Tibial artery (tissue), 4 donors: Measurements from ENCODE around the gene CACNG4.
"Not testable (repeated sequence)": the region's sequence is repeated elsewhere in the genome, so short reads cannot be mapped to it uniquely, and the experiment has no call there.

Source experiments
- DNase-seq, 2 donors: peaks; one replicate each; pipeline ENCODE4 v3.0.0-alpha.2; 2019
- H3K27ac ChIP-seq, 2 donors: fragments of 200-600 bp; sonication (generic) in 1 of 2; 1 replicate in 1 of 2; 2 replicates in 1 of 2; pipeline ENCODE4 v1.5.1; 2018 to 2019; ENCODE audit warnings: mild to moderate bottlenecking in 1 of 2
- H3K27me3 ChIP-seq, 2 donors: fragments of 200-600 bp; sonication (generic) in 1 of 2; one replicate each; pipeline versions ENCODE4 v1.5.1 to v1.6.0; 2016 to 2019
- H3K36me3 ChIP-seq, 3 donors: fragments of 200-600 bp; sonication (generic) in 2 of 3; one replicate each; pipeline ENCODE4 v1.5.1; 2016 to 2019; ENCODE audit warnings: mild to moderate bottlenecking in 2 of 3
- H3K4me1 ChIP-seq, 4 donors: fragments of 200-600 bp; sonication (generic) in 2 of 4; 1 replicate in 3 of 4; 2 replicates in 1 of 4; pipeline ENCODE4 v1.5.1; 2016 to 2019
- H3K4me3 ChIP-seq, 2 donors: fragments of 200-600 bp; sonication (generic) in 1 of 2; 1 replicate in 1 of 2; 2 replicates in 1 of 2; pipeline ENCODE4 v1.5.1; 2018 to 2019; ENCODE audit warnings: mild to moderate bottlenecking in 2 of 2
- H3K9me3 ChIP-seq, 3 donors: fragments of 200-600 bp; sonication (generic) in 1 of 3; one replicate each; pipeline ENCODE4 v1.5.1; 2016 to 2019
- CTCF ChIP-seq, 2 experiments: fragments of 200-600 bp in 1 of 2; fragments of 450-650 bp in 1 of 2; IDR thresholded peaks; one replicate each; pipeline ENCODE4 v1.5.1; 2017 to 2019; ENCODE audit warnings: antibody characterized with exemption in 2 of 2, mild to moderate bottlenecking in 1 of 2, moderate library complexity in 1 of 2
- intact Hi-C: fragments of 100-400 bp; cut with DNase I; formaldehyde crosslinking; loops from one replicate; pipeline ENCODE4 v1.15.0; 2023; ENCODE audit warnings: low total_unique reads

Gene CACNG4

DNA sequence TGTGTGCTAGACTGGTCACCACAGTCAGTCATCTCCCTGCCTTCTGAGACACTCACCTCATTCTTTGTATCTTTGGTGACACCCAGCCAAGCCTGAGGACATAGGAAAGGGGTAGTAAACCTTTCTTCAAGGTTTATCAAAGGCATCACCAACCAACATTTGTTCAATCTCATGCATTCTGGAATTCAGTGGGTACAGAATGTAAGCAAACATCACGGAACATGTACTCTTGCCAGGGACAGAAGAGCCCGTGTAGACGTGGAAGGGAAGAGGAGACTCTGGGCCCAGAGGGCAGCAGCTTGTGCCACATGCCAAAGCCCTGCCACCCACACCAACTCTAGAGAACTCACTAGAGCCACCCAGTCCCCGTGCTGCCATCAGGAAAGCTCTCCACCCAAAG, 4.4 kb downstream of the CACNG4 start:
- no peak for TF ChIP-seq CTCF (IDR thresholded peaks at IDR 0.05)
- Histone ChIP-seq H3K4me3 (no peak overlapping the region), H3K27me3 (peaks cover 0 to 91% of the 10 kb centered on the region in 2 donors), H3K9me3 (no peaks in the 10 kb centered on the region), H3K27ac (no peak overlapping the region), H3K4me1 (peaks cover 0 to 24% (median 17%) of the 10 kb centered on the region in 4 donors), H3K36me3 (no peaks in the 10 kb centered on the region)
- DNase-seq: no peak
- intact Hi-C loops: no loop called here

DNA sequence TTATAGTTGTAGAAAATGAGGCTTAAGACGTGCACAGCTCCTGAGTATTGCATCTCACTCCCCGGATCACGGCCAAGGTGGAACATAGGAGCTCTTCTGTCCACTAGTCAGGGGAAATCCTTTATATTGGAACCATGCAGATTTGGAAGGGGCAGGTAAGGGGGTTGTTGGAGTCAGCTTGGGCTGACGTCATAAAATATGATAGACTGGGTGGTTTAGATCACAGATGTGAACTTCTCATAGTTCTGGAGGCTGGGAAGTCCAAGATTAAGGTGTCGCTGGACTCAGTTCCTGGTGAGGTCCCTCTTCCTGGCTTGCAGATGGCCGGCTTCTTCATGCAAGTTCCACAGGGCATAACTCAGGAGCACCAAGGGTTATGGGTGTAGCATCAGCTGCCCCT, 5.6 kb downstream of the CACNG4 start:
- H3K4me3 ChIP-seq: no peak overlapping the region
- H3K27ac ChIP-seq: no peak overlapping the region
- H3K27me3 ChIP-seq: peaks cover 0 to 93% of the 10 kb centered on the region in 2 donors
- H3K9me3 ChIP-seq: no peaks in the 10 kb centered on the region
- H3K36me3 ChIP-seq: no peaks in the 10 kb centered on the region
- intact Hi-C loops: no loop called here
- TF ChIP-seq CTCF (IDR thresholded peaks at IDR 0.05): no peak
- H3K4me1 ChIP-seq: peaks cover 0 to 16% (median 11%) of the 10 kb centered on the region in 4 donors
- no peak for DNase-seq

GRCh38 chr17:66970797-66971196, 6.3 kb downstream of the CACNG4 start:
- TF ChIP-seq CTCF (IDR thresholded peaks at IDR 0.05): no peak
- Histone ChIP-seq H3K9me3 (no peaks in the 10 kb centered on the region), H3K27me3 (peaks cover 0 to 93% of the 10 kb centered on the region in 2 donors), H3K4me3 (no peak overlapping the region), H3K36me3 (no peaks in the 10 kb centered on the region), H3K4me1 (peaks cover 0 to 9% (median 4%) of the 10 kb centered on the region in 4 donors), H3K27ac (no peak overlapping the region)
- no peak for DNase-seq
- intact Hi-C loops: no loop called here

- intact Hi-C loops: no loop called here
- Histone ChIP-seq H3K27ac (no peak overlapping the region), H3K9me3 (no peaks in the 10 kb centered on the region), H3K36me3 (no peaks in the 10 kb centered on the region), H3K4me3 (no peak overlapping the region), H3K4me1 (peaks cover 0 to 7% (median under 1%) of the 10 kb centered on the region in 4 donors), H3K27me3 (peaks cover 0 to 93% of the 10 kb centered on the region in 2 donors)
- TF ChIP-seq CTCF (IDR thresholded peaks at IDR 0.05): no peak
- no peak for DNase-seq
Observed at GRCh38 chr17:66971264-66971663, 6.8 kb downstream of the CACNG4 start.

GRCh38 chr17:66971730-66972441, 7.4 kb downstream of the CACNG4 start:
- intact Hi-C loops: no loop called here
- no peaks in the 10 kb centered on the region for H3K36me3 ChIP-seq
- H3K4me3 ChIP-seq: no peak overlapping the region
- H3K27me3 ChIP-seq: peaks cover 0 to 93% of the 10 kb centered on the region in 2 donors
- H3K9me3 ChIP-seq: no peaks in the 10 kb centered on the region
- no peak for DNase-seq
- H3K27ac ChIP-seq: no peak overlapping the region
- peaks cover 0 to 5% (median 0%) of the 10 kb centered on the region in 4 donors for H3K4me1 ChIP-seq
- no peak for TF ChIP-seq CTCF (IDR thresholded peaks at IDR 0.05)

DNA sequence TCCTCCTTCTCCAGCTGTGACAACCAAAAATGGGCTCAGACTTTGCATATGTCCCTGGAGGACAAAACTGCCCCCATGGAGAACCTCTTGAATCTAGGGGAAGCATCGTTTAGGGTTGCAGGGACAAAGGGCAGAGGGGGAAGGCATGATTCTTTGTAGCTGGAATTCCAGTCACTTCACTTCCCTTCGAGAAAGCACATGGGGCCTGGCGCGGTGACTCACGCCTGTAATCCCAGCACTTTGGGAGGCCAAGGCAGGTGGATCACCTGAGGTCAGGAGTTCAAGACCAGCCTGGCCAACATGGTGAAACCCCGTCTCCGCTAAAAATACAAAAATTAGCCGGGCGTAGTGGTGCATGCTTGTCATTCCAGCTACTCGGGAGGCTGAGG, 7.9 kb downstream of the CACNG4 start:
- H3K9me3 ChIP-seq, H3K27ac ChIP-seq, DNase-seq, H3K4me1 ChIP-seq, H3K36me3 ChIP-seq, H3K4me3 ChIP-seq, intact Hi-C loops: not testable (repeated sequence)
- peaks cover 0 to 93% of the 10 kb centered on the region in 2 donors for H3K27me3 ChIP-seq
